ENCODE data around the gene MALRD1.

The MALRD1 gene

DNA sequence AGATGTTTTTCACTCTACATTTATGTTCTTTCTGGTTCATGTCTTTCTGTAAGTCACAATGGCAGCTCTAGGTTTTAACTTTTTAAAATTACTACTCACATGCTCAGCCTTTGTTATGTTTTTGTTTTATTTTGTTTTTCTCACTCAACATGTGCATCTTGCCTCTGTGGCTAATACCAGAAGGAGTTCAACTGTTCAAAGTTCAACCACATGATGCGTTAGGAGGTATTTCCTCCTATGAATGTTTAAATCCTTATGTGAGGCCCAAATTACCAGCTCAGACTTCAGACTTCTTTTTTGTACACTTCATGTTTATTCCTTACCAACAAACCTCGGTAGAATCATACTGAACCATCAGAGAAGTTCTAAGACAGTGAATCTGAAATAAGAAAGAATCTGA, 151.6 kb downstream of the MALRD1 start:
- no peak overlapping the region for H3K18ac ChIP-seq (ENCODE audit: low read length)
- WGBS (ENCODE audit: extremely low coverage, insufficient coverage, low lambda C conversion rate), result no CpG with 5 or more reads among the region's 2 CpGs
- no peak overlapping the region for H3K27ac ChIP-seq (ENCODE audit: low read depth, low read length)

DNA sequence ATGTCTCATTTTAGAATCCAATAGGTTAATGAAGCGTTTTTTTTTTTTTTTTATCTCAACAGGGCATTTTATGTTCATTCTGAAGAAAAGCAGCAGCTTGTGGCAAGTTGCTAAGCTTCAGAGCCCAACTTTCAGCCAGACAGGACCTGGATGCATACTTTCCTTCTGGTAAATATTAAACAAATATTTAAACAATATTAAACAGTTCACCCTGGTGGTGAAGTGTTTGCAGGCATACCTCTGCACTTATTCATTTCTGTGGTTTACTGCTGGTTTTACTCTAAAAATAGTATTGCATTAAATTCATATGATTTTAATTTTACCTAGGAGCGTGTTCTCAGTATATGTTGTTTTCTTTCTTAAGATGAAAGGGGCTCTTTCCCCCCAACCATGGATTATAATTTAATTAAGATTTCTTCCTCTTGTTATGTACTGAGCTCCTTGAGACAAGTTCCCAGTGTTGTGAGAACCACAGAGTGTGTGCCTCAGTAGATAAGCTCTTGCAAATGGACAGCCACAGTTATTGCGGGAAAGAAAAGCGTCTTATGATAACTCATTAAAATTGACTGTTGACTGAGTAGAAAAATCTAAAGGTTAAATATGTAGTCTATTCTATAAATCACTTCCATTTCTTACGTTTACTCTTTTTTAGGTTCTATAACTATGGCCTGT, 155.8 kb downstream of the MALRD1 start:
- Histone ChIP-seq H4K8ac (ENCODE audit: low read depth, low read length) (no peak overlapping the region), H3K9ac (ENCODE audit: low read length) (no peak overlapping the region), H3K79me2 (ENCODE audit: control insufficient read depth, insufficient read depth, low read length) (no peaks in the 10 kb centered on the region), H3K23ac (ENCODE audit: low read length) (no peak overlapping the region), H3K18ac (ENCODE audit: low read length) (no peak overlapping the region), H2BK15ac (replicated peaks; ENCODE audit: low read depth) (no peak overlapping the region), H2BK120ac (ENCODE audit: low read depth, low read length) (no peak overlapping the region), H3K79me1 (ENCODE audit: low read length) (no peaks in the 10 kb centered on the region), H3K27me3 (ENCODE audit: insufficient read depth, low read length, poor library complexity) (no peaks in the 10 kb centered on the region), H3K4ac (ENCODE audit: low read depth, low read length) (no peak overlapping the region), H4K5ac (ENCODE audit: low read length) (no peak overlapping the region), H3K4me1 (ENCODE audit: control insufficient read depth, low read depth, low read length) (no peaks in the 10 kb centered on the region), H3K4me2 (ENCODE audit: low read length) (no peak overlapping the region), H3K4me3 (ENCODE audit: low read length) (no peak overlapping the region), H3K56ac (ENCODE audit: low read length) (no peak overlapping the region), H2AK5ac (ENCODE audit: low read length) (no peak overlapping the region), H2BK5ac (ENCODE audit: low read length) (no peak overlapping the region), H3K27ac (ENCODE audit: low read depth, low read length) (no peak overlapping the region), H3K36me3 (ENCODE audit: control insufficient read depth, insufficient read depth, low read length) (no peaks in the 10 kb centered on the region)
- no peak for DNase-seq
- WGBS (ENCODE audit: extremely low coverage, insufficient coverage, low lambda C conversion rate), result no CpG with 5 or more reads among the region's 5 CpGs

More for the DNA sequence above, 151.6 kb downstream of the MALRD1 start:
- Histone ChIP-seq H3K79me2 (ENCODE audit: control insufficient read depth, insufficient read depth, low read length) (no peaks in the 10 kb centered on the region), H4K5ac (ENCODE audit: low read length) (no peak overlapping the region), H3K56ac (ENCODE audit: low read length) (no peak overlapping the region), H3K36me3 (ENCODE audit: control insufficient read depth, insufficient read depth, low read length) (no peaks in the 10 kb centered on the region), H3K4me3 (ENCODE audit: low read length) (no peak overlapping the region), H3K4ac (ENCODE audit: low read depth, low read length) (no peak overlapping the region), H4K8ac (ENCODE audit: low read depth, low read length) (no peak overlapping the region), H3K79me1 (ENCODE audit: low read length) (no peaks in the 10 kb centered on the region), H3K4me2 (ENCODE audit: low read length) (no peak overlapping the region), H3K4me1 (ENCODE audit: control insufficient read depth, low read depth, low read length) (no peaks in the 10 kb centered on the region), H2AK5ac (ENCODE audit: low read length) (no peak overlapping the region), H2BK15ac (replicated peaks; ENCODE audit: low read depth) (no peak overlapping the region), H2BK5ac (ENCODE audit: low read length) (no peak overlapping the region), H3K23ac (ENCODE audit: low read length) (no peak overlapping the region), H3K9ac (ENCODE audit: low read length) (no peak overlapping the region), H3K27me3 (ENCODE audit: insufficient read depth, low read length, poor library complexity) (no peaks in the 10 kb centered on the region), H2BK120ac (ENCODE audit: low read depth, low read length) (no peak overlapping the region)
- DNase-seq, result no peak

DNA sequence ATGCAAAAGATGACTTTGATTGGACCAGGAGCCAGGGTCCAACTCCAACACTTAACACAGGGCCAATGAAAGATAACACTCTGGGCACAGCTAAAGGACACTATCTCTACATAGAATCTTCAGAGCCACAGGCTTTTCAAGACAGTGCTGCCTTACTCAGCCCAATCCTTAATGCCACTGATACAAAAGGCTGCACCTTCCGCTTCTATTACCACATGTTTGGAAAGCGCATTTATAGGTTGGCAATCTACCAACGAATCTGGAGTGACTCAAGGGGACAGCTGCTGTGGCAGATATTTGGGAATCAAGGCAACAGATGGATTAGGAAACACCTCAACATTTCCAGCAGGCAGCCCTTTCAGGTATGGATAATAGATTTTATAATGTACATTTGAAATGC, 160.7 kb downstream of the MALRD1 start:
- H3K4me3 ChIP-seq (ENCODE audit: low read length), result no peak overlapping the region

DNA sequence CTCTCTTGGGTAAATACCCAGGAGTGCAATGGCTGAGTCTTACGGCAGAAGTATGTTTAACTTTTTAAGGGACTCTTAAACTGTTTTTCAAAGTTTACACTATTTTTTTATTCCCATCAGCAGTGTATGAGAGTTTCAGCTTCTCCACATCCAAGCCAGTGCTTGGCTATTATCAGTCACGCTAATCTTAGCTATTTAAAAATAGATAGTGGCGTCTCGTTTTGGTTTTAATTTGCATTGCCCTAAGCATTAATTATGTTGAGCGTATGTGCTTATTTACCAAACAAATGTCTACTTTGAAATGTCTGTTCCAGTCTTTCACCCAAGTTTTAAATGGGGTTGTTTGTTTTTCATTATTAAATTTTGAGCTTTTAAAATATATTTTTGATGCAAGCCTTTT, 164.0 kb downstream of the MALRD1 start:
- WGBS (ENCODE audit: extremely low coverage, insufficient coverage, low lambda C conversion rate), result no CpG with 5 or more reads among the region's 5 CpGs
- Histone ChIP-seq H3K23ac (ENCODE audit: low read length) (no peak overlapping the region), H3K18ac (ENCODE audit: low read length) (no peak overlapping the region), H3K27ac (ENCODE audit: low read depth, low read length) (no peak overlapping the region), H2AK5ac (ENCODE audit: low read length) (no peak overlapping the region), H2BK15ac (replicated peaks; ENCODE audit: low read depth) (no peak overlapping the region), H3K79me1 (ENCODE audit: low read length) (no peaks in the 10 kb centered on the region), H3K56ac (ENCODE audit: low read length) (no peak overlapping the region), H2BK5ac (ENCODE audit: low read length) (no peak overlapping the region), H4K5ac (ENCODE audit: low read length) (no peak overlapping the region), H2BK120ac (ENCODE audit: low read depth, low read length) (no peak overlapping the region), H3K4ac (ENCODE audit: low read depth, low read length) (no peak overlapping the region), H3K79me2 (ENCODE audit: control insufficient read depth, insufficient read depth, low read length) (no peaks in the 10 kb centered on the region), H3K4me2 (ENCODE audit: low read length) (no peak overlapping the region), H4K8ac (ENCODE audit: low read depth, low read length) (no peak overlapping the region), H3K36me3 (ENCODE audit: control insufficient read depth, insufficient read depth, low read length) (no peaks in the 10 kb centered on the region), H3K27me3 (ENCODE audit: insufficient read depth, low read length, poor library complexity) (no peaks in the 10 kb centered on the region), H3K4me1 (ENCODE audit: control insufficient read depth, low read depth, low read length) (no peaks in the 10 kb centered on the region), H3K9ac (ENCODE audit: low read length) (no peak overlapping the region), H3K4me3 (ENCODE audit: low read length) (no peak overlapping the region)
- DNase-seq, result no peak

More for the DNA sequence above, 160.7 kb downstream of the MALRD1 start:
- no peaks in the 10 kb centered on the region for H3K27me3 ChIP-seq (ENCODE audit: insufficient read depth, low read length, poor library complexity)
- no peaks in the 10 kb centered on the region for H3K79me1 ChIP-seq (ENCODE audit: low read length)
- H2BK5ac ChIP-seq (ENCODE audit: low read length), result no peak overlapping the region
- WGBS (ENCODE audit: extremely low coverage, insufficient coverage, low lambda C conversion rate), result no CpG with 5 or more reads among the region's 3 CpGs
- no peak overlapping the region for H3K56ac ChIP-seq (ENCODE audit: low read length)
- H3K4me1 ChIP-seq (ENCODE audit: control insufficient read depth, low read depth, low read length), result no peaks in the 10 kb centered on the region
- H2BK15ac ChIP-seq (replicated peaks; ENCODE audit: low read depth), result no peak overlapping the region
- H3K27ac ChIP-seq (ENCODE audit: low read depth, low read length), result no peak overlapping the region
- no peak overlapping the region for H2BK120ac ChIP-seq (ENCODE audit: low read depth, low read length)
- H2AK5ac ChIP-seq (ENCODE audit: low read length), result no peak overlapping the region
- H3K4ac ChIP-seq (ENCODE audit: low read depth, low read length), result no peak overlapping the region
- H3K9ac ChIP-seq (ENCODE audit: low read length), result no peak overlapping the region
- H3K36me3 ChIP-seq (ENCODE audit: control insufficient read depth, insufficient read depth, low read length), result no peaks in the 10 kb centered on the region
- no peak overlapping the region for H3K4me2 ChIP-seq (ENCODE audit: low read length)
- H3K79me2 ChIP-seq (ENCODE audit: control insufficient read depth, insufficient read depth, low read length), result no peaks in the 10 kb centered on the region
- H3K18ac ChIP-seq (ENCODE audit: low read length), result no peak overlapping the region
- H3K23ac ChIP-seq (ENCODE audit: low read length), result no peak overlapping the region
- H4K5ac ChIP-seq (ENCODE audit: low read length), result no peak overlapping the region
- no peak for DNase-seq
- H4K8ac ChIP-seq (ENCODE audit: low read depth, low read length), result no peak overlapping the region

DNA sequence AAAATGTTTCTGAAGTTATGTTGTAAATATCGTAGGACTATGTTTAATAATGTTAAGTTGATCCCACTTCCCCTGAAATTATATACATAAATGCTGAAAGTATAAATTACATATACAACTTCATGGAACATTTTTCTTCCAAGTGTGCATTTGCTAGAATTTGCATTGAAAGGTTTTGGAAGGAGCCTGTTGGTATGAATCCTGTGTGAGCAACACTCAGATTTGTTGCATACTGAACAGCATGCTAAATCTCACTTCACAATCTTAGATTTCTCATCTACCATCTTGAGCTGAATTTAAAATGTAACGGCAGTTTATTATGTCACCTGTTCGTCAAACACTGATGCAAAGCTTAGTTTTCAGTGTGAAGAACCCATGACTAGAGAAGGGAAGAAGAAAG, 172.6 kb downstream of the MALRD1 start:
- no peak for DNase-seq
- no peak overlapping the region for H3K18ac ChIP-seq (ENCODE audit: low read length)

DNA sequence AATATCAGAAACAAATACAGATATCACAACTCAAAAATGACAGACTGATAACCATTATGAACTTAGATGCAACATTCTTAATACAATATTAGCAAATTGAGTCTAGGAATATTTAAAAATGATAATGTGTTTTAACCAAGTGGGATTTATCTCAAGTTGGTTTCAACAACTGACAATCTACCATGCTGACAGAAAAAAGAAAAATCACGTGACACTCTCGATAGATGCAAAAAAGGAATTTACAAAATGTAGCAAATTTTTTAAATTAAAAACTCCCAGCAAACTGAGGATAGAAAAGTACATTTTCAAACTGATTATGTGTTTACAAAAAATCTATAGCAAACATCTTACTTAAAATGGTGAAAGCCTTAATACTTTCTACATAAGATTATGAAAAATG, 177.4 kb downstream of the MALRD1 start:
- Histone ChIP-seq H3K4me3 (ENCODE audit: low read length) (no peak overlapping the region), H4K8ac (ENCODE audit: low read depth, low read length) (no peak overlapping the region), H3K23ac (ENCODE audit: low read length) (no peak overlapping the region), H3K79me2 (ENCODE audit: control insufficient read depth, insufficient read depth, low read length) (no peaks in the 10 kb centered on the region), H3K18ac (ENCODE audit: low read length) (no peak overlapping the region), H2AK5ac (ENCODE audit: low read length) (no peak overlapping the region), H3K36me3 (ENCODE audit: control insufficient read depth, insufficient read depth, low read length) (no peaks in the 10 kb centered on the region), H3K79me1 (ENCODE audit: low read length) (no peaks in the 10 kb centered on the region), H2BK120ac (ENCODE audit: low read depth, low read length) (no peak overlapping the region), H3K27me3 (ENCODE audit: insufficient read depth, low read length, poor library complexity) (no peaks in the 10 kb centered on the region), H2BK15ac (replicated peaks; ENCODE audit: low read depth) (no peak overlapping the region), H3K4ac (ENCODE audit: low read depth, low read length) (no peak overlapping the region), H4K5ac (ENCODE audit: low read length) (no peak overlapping the region), H3K4me1 (ENCODE audit: control insufficient read depth, low read depth, low read length) (no peaks in the 10 kb centered on the region), H3K27ac (ENCODE audit: low read depth, low read length) (no peak overlapping the region), H2BK5ac (ENCODE audit: low read length) (no peak overlapping the region), H3K4me2 (ENCODE audit: low read length) (no peak overlapping the region), H3K56ac (ENCODE audit: low read length) (no peak overlapping the region), H3K9ac (ENCODE audit: low read length) (no peak overlapping the region)
- no peak for DNase-seq
- WGBS (ENCODE audit: extremely low coverage, insufficient coverage, low lambda C conversion rate), result no CpG with 5 or more reads among the region's 2 CpGs

More for the DNA sequence above, 172.6 kb downstream of the MALRD1 start:
- Histone ChIP-seq H2AK5ac (ENCODE audit: low read length) (no peak overlapping the region), H3K23ac (ENCODE audit: low read length) (no peak overlapping the region), H3K27me3 (ENCODE audit: insufficient read depth, low read length, poor library complexity) (no peaks in the 10 kb centered on the region), H4K5ac (ENCODE audit: low read length) (no peak overlapping the region), H3K79me1 (ENCODE audit: low read length) (no peaks in the 10 kb centered on the region), H3K4me1 (ENCODE audit: control insufficient read depth, low read depth, low read length) (no peaks in the 10 kb centered on the region), H2BK5ac (ENCODE audit: low read length) (no peak overlapping the region), H2BK15ac (replicated peaks; ENCODE audit: low read depth) (no peak overlapping the region), H3K79me2 (ENCODE audit: control insufficient read depth, insufficient read depth, low read length) (no peaks in the 10 kb centered on the region), H3K9ac (ENCODE audit: low read length) (no peak overlapping the region), H3K56ac (ENCODE audit: low read length) (no peak overlapping the region), H3K27ac (ENCODE audit: low read depth, low read length) (no peak overlapping the region), H3K4me3 (ENCODE audit: low read length) (no peak overlapping the region), H3K4ac (ENCODE audit: low read depth, low read length) (no peak overlapping the region), H2BK120ac (ENCODE audit: low read depth, low read length) (no peak overlapping the region), H4K8ac (ENCODE audit: low read depth, low read length) (no peak overlapping the region), H3K36me3 (ENCODE audit: control insufficient read depth, insufficient read depth, low read length) (no peaks in the 10 kb centered on the region), H3K4me2 (ENCODE audit: low read length) (no peak overlapping the region)
- no CpG with 5 or more reads among the region's 3 CpGs for WGBS (ENCODE audit: extremely low coverage, insufficient coverage, low lambda C conversion rate)

Measured in mesendoderm (in vitro differentiated cells).